Fibroblast of skin of right quadriceps (primary cell): ENCODE measurements around the gene COG6.

ENCODE experiments used
- DNase-seq: peaks from one replicate; pipeline ENCODE4 v3.0.0-alpha.2; 2013

The COG6 gene

GRCh38 chr13:39682310-39682709 is 26.8 kb downstream of the COG6 start:
- no peak for DNase-seq

- no peak for DNase-seq
These were observed 27.3 kb downstream of the COG6 start for GRCh38 chr13:39682788-39683187.

- peak; percentile 45 for DNase-seq
These were observed 29.2 kb downstream of the COG6 start for GRCh38 chr13:39684531-39685137.

DNA sequence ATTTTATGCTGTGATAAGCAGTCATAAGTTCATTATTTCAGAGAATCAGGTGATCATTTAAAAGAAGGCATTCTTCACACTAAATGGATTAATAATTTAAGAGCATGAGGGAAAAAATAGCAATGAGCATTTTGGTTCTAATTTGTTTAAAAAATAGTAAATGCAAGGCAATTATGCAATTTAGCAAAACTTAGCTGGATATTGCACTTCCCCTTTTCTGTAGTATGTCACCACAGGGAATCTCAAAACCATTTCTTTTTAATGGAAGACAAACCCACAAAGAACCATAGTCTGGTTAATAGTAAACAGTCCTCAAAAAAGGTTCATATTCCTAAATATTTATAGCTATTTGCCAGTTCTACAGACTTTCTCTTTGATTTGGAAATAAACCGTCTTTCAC is 30.2 kb downstream of the COG6 start:
- DNase-seq: no peak

- no peak for DNase-seq
These were observed 32.8 kb downstream of the COG6 start for GRCh38 chr13:39688278-39688677.

DNA sequence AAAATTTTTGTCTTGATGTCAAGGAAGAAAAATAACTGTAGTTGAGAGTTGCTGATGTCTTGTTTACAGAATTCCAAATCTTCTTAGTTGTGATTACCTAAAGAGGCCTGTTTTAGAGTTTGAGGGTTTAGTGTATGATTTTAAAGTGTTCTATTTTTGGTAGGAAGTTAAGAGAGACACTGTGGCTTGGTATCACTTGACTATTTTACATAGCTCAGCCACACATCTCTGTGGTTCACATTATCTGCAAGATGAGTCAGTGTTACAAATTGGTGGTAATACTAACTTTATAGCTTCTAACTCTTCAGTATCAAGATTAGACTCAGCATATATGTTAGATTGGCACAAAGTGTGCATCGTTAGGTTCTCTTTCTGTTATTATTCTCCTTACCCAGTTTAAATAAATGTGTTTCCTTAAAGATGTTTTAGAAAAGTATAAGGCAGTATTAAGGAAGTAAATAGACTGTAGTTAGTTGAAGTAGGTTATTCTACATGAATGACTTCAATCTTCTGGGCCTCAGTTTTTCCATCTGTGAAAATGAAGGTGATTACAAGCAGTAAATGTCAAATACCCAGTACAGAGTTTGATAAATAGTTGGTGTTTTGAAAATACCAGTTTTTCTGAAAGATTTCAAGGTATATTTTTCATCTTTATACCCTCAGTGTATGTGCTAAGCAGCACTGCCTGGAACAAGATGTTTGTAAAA is 33.4 kb downstream of the COG6 start:
- peak; percentile 35 for DNase-seq

DNA sequence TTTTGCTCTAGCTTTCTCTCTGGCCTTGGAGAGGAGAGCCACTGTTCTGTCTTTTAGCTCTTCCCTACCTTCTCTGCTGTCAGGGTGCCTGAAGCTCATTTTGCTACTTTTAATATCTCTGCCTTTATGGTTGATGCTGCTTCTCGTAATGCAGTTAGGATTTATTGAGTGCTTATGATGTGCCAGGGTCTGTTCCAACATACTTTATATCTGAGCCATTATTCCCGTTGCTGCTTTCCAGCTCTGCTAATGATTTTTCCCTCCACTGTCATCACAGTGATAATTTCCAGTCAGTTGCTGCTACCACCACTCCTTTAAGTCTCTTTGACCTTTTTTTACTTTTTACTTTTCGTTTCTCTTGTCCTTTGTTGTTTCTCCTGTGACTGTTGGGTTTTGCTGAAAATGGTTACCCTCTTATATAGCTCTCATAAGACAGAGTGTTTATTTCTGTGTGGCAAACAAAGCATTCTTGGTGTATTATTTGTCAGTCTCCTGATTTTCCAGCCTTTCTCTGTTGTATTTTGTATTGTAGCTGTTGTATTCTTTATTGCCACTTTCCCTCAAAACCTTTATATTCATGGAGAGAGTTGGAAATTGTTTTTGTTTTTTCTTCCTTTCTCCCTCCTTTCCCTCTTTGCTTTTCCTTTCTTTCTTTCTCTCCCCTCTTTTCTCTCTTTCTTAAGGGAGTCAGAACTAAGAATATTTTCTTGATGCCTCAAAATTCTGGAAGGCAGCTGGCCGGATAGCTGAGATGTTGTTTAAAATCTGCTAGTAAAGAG is 37.4 kb downstream of the COG6 start:
- peak; percentile 19 for DNase-seq

- DNase-seq: no peak
These were observed 43.8 kb downstream of the COG6 start for GRCh38 chr13:39699274-39699673.

DNA sequence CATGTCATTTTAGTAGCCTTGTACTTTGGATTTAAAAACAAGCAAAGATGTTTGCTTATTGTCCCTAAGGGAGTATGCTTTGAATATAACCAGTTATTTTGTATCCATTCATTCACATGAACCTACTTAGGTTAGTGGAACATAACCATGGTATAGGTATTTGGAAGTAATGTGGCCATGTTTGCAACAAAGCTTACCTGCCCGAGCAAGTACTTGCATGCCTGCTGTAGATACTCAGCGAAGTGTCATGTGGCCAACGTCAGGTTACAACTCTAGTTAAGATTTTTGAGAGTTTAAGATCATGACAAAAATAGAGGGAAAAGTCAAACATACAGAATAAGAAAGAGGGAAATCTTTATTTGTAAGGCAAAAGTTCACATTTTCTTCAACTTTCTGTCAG is 57.2 kb downstream of the COG6 start:
- DNase-seq: no peak

GRCh38 chr13:39729156-39729555 is 73.7 kb downstream of the COG6 start:
- DNase-seq: no peak

GRCh38 chr13:39734952-39735351 is 79.5 kb downstream of the COG6 start:
- no peak for DNase-seq

- DNase-seq: no peak
These were observed 81.6 kb downstream of the COG6 start for GRCh38 chr13:39737047-39737446.

- DNase-seq: no peak
These were observed 85.3 kb downstream of the COG6 start for GRCh38 chr13:39740761-39741160.

- DNase-seq: no peak
These were observed 93.5 kb downstream of the COG6 start for GRCh38 chr13:39748961-39749360.

DNA sequence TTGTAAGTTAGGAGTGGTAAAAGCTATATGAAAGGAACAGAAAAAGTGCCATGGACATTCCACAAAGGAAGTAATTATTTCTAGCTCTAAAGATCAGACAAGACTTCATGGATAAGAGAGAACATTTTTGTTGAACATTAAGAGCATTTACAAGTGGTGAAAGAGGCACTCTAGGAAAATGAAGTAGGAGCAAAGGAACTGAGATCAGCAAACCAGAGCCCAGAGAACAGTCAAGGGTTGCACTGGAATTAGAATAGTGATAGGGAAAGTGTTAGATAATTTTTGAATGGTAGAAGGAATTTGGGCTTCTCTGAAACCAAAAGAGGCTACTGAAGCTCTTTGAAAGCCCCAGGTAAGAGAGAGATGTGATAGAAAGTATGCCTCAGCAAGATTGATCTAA is 94.1 kb downstream of the COG6 start:
- no peak for DNase-seq

- DNase-seq: no peak
These were observed 96.3 kb downstream of the COG6 start for GRCh38 chr13:39751805-39752204.

DNA sequence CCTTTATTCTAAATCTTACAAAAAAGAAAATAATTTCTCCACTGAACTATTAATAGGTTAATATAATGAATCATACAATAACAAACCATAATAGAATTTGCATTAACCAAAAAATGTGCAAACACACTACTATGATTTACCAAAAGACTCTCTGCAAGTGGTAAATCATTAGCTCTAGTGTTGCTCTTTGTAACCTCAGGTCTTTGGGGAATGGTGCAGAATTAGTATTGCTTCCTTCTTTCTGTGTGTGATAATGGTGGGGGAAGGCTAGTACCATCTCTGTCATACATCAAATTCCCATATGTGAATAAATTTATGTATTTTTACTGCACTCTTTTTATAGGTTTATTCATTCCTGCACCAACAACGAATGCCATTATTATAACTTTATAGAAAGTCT is 105.1 kb downstream of the COG6 start:
- DNase-seq: peak; percentile 40

DNA sequence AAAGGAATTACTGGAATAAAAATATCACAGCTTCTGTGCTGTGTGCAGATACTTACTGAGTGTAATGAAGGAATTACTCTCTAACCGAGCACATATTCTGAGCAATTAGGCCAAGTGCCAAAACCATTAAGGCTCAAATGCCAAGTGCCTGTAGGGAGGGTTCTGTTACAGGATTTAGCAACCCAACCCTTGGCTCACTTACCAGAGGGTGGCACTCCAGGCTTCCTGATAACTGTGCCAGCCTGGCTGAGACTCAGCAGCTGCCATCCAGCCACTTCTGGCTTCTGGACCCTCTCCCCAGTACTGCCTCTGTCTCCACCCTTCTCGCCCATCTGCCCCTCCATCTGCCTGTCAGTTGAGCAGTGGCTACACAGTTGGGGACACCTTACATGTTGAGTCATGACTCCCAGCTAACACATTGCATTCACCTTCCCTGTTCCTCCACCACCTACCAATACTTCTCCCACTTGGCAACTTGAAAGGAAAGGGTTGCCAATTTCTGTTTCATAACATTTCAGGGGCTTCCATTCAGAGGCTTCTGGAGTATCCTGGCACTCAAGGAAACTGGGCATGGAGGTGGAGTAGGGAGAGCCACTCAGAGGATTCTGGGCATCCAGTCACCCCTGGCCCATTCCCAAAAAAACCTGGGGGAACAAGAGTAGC is 110.5 kb downstream of the COG6 start:
- DNase-seq: peak; percentile 62

DNA sequence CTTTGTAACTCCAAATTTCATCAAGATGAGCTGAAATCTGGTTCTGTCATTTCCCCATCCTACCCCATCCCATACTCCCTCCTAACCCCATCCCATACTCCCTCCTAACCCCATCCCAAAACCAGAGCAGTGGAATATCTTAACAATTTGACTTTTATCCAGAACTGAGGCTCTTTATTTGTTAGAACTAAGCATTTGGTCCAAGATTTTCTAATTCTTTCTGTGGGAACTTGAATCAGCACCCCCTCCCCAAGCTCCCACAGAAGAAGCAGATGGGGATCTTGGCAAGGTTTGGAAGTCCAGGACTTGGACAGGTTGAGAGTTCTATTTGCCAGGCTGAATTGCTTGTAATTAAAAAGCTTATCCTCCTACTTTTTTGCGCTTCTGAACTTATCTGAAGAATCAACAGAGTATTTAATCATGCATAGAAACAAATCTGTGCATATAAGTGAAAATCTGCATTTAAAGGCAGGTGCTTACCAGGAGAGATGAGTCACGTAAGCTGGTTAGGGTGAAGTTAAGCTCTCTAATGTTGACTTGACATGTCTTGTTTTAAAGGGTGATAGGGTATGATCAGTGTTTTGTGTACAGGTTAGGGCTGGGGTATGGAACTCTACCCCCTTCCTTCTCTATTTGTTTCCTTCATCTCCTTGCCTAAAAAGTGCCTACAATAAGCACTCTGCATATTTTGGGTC is 111.1 kb downstream of the COG6 start:
- DNase-seq: no peak

GRCh38 chr13:39767791-39768517 is 112.5 kb downstream of the COG6 start:
- no peak for DNase-seq

- DNase-seq: no peak
These were observed 113.5 kb downstream of the COG6 start for GRCh38 chr13:39768962-39769361.
